ENCODE data around the gene SDK2. TPM values are rescaled to one million over a fixed set of nuclear protein-coding genes. Genes with fewer than 3 reads are reported as not detected.
A peak's percentile ranks its signal among the peaks of the same experiment; 100 is the strongest.

The SDK2 gene
- total and polyA plus RNA-seq, 9 of the 15 experiments (the other 6 are each of a cell fraction or from before 2014, with no cell fraction given), result 0.04 TPM; not detected in 8

- TF ChIP-seq MYBL2 (IDR thresholded peaks at IDR 0.05; ENCODE audit: low read depth) (no peak), MYBL2 (CRISPR knock-in tag; IDR thresholded peaks at IDR 0.05; ENCODE audit: borderline replicate concordance) (no peak), POLR2AphosphoS2 (IDR thresholded peaks at IDR 0.05; ENCODE audit: low read length) (no peak), ZNF274 (IDR thresholded peaks at IDR 0.05; ENCODE audit: borderline replicate concordance, low read depth, low read length) (no peak), FIP1L1 (IDR thresholded peaks at IDR 0.05; ENCODE audit: low read depth, low read length, poor library complexity, severe bottlenecking) (no peak), ZBTB34 (CRISPR knock-in tag; IDR thresholded peaks at IDR 0.05) (no peak), REST (IDR thresholded peaks at IDR 0.05; ENCODE audit: borderline replicate concordance) (peak; percentile 82), REST (CRISPR knock-in tag; IDR thresholded peaks at IDR 0.05; ENCODE audit: low read depth) (no peak), ZNF184 (CRISPR knock-in tag; IDR thresholded peaks at IDR 0.05) (no peak), KLF16 (IDR thresholded peaks at IDR 0.05) (0 out of 2 replicates have a peak, but pooled peaks have one; percentile 13)
These were observed 214.6 kb downstream of the SDK2 start (continued) for GRCh38 chr17:73429440-73430164.

Measured in K562 (cell line).